Measurements from ENCODE around the gene RHOH.

The RHOH gene

DNA sequence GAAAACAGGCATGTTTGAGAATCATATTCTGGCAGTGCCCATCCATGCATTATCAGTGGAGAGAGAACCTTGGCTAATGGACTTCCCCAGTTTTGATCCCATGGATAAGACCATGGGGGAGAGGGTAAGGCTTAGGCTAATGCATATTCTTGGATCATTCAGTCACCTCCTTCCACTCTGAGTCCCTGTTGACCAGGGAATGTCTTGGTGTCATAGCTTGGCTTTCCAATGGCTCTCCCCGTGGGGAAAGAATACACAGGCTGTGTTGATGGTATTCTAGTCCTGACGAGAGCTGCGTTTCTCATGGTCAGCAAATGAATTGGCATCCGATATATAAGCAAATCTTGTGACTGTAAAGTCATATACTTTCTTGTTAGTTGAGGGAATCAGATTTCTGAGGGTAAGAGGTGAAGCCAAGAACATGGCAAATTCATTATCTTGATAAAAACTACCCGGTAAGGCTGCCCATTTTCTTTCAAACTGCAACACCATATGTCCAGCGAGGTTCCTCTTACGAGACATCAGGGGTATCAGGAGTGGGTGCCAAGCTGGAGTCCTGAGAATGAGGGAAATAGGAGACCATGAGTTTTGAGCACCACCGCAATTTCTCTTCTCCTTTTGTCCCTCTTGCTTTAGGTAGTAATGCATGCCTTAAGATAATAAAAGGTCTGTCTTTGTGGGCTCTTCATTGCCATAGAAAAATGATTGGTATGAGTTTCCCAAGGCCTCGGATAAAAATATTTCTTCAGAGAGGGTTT, 18.0 kb downstream of the RHOH start:
- H3K9ac ChIP-seq (ENCODE audit: low read length in 5 of 5) = no peak overlapping the region

DNA sequence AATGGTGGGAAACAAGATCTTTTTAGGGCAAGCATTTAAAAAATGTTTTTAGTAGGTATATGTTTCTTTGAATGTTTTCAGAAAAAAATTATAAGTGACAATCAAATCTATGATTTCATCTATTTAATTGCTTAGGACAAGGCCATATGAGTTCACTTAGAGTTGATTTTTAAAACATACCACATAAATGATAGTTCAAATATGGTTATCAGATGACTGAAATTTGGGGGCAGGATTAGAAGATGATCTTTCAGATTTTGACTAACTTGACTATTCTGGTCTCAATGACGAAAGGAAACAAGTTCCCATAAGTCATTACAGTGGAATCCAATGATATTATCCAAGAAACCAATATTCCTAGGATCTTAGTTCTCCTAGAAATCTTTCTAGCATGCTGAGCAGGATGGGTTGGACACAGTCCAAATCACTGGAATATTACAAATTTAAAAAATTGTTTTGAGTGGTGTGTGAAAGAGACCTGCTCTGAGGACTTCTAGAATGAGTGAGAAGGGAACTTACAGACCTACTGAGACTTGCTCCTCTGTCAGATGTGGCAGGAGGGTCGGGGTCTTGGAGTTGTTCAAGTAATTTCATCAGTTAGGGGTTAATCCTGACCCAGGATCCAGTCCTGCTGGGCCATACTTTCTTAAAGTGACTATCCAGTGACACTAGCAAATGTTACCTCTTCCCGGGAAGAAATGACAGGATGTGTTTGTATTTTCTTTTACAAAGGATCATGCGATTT, 20.0 kb downstream of the RHOH start:
- no peaks in the 10 kb centered on the region for H3K36me3 ChIP-seq (ENCODE audit: control insufficient read depth in 5 of 5, insufficient read depth in 5 of 5, low read length in 5 of 5)
- H3K4me3 ChIP-seq (ENCODE audit: low read depth in 1 of 5, low read length in 5 of 5) = no peak overlapping the region
- H3K27me3 ChIP-seq (ENCODE audit: control insufficient read depth in 5 of 5, insufficient read depth in 4 of 5, low read length in 5 of 5) = no peaks in the 10 kb centered on the region
- no peaks in the 10 kb centered on the region for H3K4me1 ChIP-seq (ENCODE audit: control insufficient read depth in 5 of 5, insufficient read depth in 5 of 5, low read length in 5 of 5)
- no peak overlapping the region for H3K27ac ChIP-seq (ENCODE audit: low read depth, low read length)
- no peak overlapping the region for H3K9ac ChIP-seq (ENCODE audit: low read length in 5 of 5)
- H3K9me3 ChIP-seq (ENCODE audit: control insufficient read depth in 5 of 5, low read length in 5 of 5) = peaks cover 0 to under 1% (median 0%) of the 10 kb centered on the region in 5 donors

More for the DNA sequence above, 18.0 kb downstream of the RHOH start:
- no peak overlapping the region for H3K4me3 ChIP-seq (ENCODE audit: low read depth in 1 of 5, low read length in 5 of 5)
- no peaks in the 10 kb centered on the region for H3K27me3 ChIP-seq (ENCODE audit: control insufficient read depth in 5 of 5, insufficient read depth in 4 of 5, low read length in 5 of 5)
- no peaks in the 10 kb centered on the region for H3K9me3 ChIP-seq (ENCODE audit: control insufficient read depth in 5 of 5, low read length in 5 of 5)
- H3K27ac ChIP-seq (ENCODE audit: low read depth, low read length) = no peak overlapping the region
- H3K36me3 ChIP-seq (ENCODE audit: control insufficient read depth in 5 of 5, insufficient read depth in 5 of 5, low read length in 5 of 5) = no peaks in the 10 kb centered on the region
- no peaks in the 10 kb centered on the region for H3K4me1 ChIP-seq (ENCODE audit: control insufficient read depth in 5 of 5, insufficient read depth in 5 of 5, low read length in 5 of 5)

DNA sequence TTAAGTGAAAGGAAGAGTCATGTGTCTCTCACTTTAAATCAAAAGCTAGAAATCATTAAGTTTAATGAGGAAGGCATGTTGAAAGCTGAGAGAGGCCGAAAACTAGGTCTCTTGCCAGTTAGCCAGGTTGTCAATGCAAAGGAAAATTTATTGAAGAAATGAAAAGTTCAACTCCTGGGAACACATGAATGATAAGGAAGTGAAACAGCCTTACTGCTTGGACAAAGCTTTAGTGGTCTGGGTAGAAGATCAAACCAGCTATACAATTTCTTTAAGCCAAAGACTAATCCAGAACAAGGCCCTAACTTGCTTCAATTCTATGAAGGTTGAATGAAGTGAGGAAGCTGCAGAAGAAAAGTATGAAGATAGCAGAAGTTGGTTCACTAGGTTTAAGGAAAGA, 24.9 kb downstream of the RHOH start:
- Histone ChIP-seq H3K9me3 (ENCODE audit: control insufficient read depth in 5 of 5, low read length in 5 of 5) (peaks cover 0 to 6% (median 3%) of the 10 kb centered on the region in 5 donors), H3K27ac (ENCODE audit: low read depth, low read length) (no peak overlapping the region), H3K4me3 (ENCODE audit: low read depth in 1 of 5, low read length in 5 of 5) (no peak overlapping the region), H3K36me3 (ENCODE audit: control insufficient read depth in 5 of 5, insufficient read depth in 5 of 5, low read length in 5 of 5) (no peaks in the 10 kb centered on the region), H3K4me1 (ENCODE audit: control insufficient read depth in 5 of 5, insufficient read depth in 5 of 5, low read length in 5 of 5) (no peaks in the 10 kb centered on the region), H3K27me3 (ENCODE audit: control insufficient read depth in 5 of 5, insufficient read depth in 4 of 5, low read length in 5 of 5) (no peaks in the 10 kb centered on the region), H3K9ac (ENCODE audit: low read length in 5 of 5) (no peak overlapping the region)

DNA sequence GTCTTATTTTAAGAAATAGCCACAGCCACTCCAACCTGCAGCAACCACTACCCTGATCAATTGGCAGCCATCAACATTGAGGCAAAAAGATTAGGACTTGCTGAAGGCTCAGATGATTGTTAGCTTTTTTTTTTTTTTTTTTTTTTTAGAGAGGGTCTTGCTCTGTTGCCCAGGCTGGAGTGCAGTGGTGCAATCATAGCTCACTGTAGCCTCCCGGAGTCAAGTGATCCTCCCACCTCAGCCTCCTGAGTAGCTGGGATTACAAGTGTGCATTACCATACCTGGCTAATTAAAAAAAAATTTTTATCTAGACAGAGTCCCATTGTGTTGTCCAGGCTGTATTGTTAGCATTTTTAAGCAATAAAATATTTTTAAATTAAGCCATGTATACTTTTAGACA, 26.5 kb downstream of the RHOH start:
- Histone ChIP-seq H3K4me3 (ENCODE audit: low read depth in 1 of 5, low read length in 5 of 5) (no peak overlapping the region), H3K36me3 (ENCODE audit: control insufficient read depth in 5 of 5, insufficient read depth in 5 of 5, low read length in 5 of 5) (no peaks in the 10 kb centered on the region), H3K27me3 (ENCODE audit: control insufficient read depth in 5 of 5, insufficient read depth in 4 of 5, low read length in 5 of 5) (no peaks in the 10 kb centered on the region), H3K9ac (ENCODE audit: low read length in 5 of 5) (no peak overlapping the region), H3K4me1 (ENCODE audit: control insufficient read depth in 5 of 5, insufficient read depth in 5 of 5, low read length in 5 of 5) (no peaks in the 10 kb centered on the region), H3K27ac (ENCODE audit: low read depth, low read length) (no peak overlapping the region), H3K9me3 (ENCODE audit: control insufficient read depth in 5 of 5, low read length in 5 of 5) (peaks cover 0 to 6% (median 3%) of the 10 kb centered on the region in 5 donors)

DNA sequence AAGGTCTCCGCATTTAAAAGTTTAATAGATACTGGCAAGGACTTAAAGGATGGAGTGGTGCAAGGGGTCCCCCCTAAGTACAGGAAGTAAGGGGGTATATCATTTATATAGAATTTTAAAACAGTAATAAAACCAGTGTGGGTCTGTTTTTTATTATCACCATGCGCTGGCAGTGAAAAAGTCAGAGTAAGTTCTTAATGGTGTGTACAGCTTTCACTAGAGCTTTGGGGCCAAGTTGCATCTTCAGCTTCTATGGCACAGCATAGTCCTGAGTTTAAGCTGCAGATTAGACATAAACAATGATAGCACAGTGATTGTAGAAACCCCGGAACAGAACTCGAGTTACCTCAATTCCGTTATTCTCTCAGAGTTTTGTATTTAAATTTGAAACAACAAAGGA, 27.6 kb downstream of the RHOH start:
- no peaks in the 10 kb centered on the region for H3K4me1 ChIP-seq (ENCODE audit: control insufficient read depth in 5 of 5, insufficient read depth in 5 of 5, low read length in 5 of 5)
- H3K9ac ChIP-seq (ENCODE audit: low read length in 5 of 5) = no peak overlapping the region
- no peak overlapping the region for H3K4me3 ChIP-seq (ENCODE audit: low read depth in 1 of 5, low read length in 5 of 5)
- no peak overlapping the region for H3K27ac ChIP-seq (ENCODE audit: low read depth, low read length)
- H3K9me3 ChIP-seq (ENCODE audit: control insufficient read depth in 5 of 5, low read length in 5 of 5) = peaks cover 0 to 6% (median 3%) of the 10 kb centered on the region in 5 donors
- no peaks in the 10 kb centered on the region for H3K36me3 ChIP-seq (ENCODE audit: control insufficient read depth in 5 of 5, insufficient read depth in 5 of 5, low read length in 5 of 5)
- H3K27me3 ChIP-seq (ENCODE audit: control insufficient read depth in 5 of 5, insufficient read depth in 4 of 5, low read length in 5 of 5) = no peaks in the 10 kb centered on the region

GRCh38 chr4:40225497-40225896, 28.7 kb downstream of the RHOH start:
- H3K4me3 ChIP-seq (ENCODE audit: low read depth in 1 of 5, low read length in 5 of 5) = no peak overlapping the region
- H3K27ac ChIP-seq (ENCODE audit: low read depth, low read length) = no peak overlapping the region
- no peaks in the 10 kb centered on the region for H3K27me3 ChIP-seq (ENCODE audit: control insufficient read depth in 5 of 5, insufficient read depth in 4 of 5, low read length in 5 of 5)
- peaks cover 0 to 6% (median 3%) of the 10 kb centered on the region in 5 donors for H3K9me3 ChIP-seq (ENCODE audit: control insufficient read depth in 5 of 5, low read length in 5 of 5)
- H3K4me1 ChIP-seq (ENCODE audit: control insufficient read depth in 5 of 5, insufficient read depth in 5 of 5, low read length in 5 of 5) = no peaks in the 10 kb centered on the region
- H3K9ac ChIP-seq (ENCODE audit: low read length in 5 of 5) = no peak overlapping the region
- H3K36me3 ChIP-seq (ENCODE audit: control insufficient read depth in 5 of 5, insufficient read depth in 5 of 5, low read length in 5 of 5) = no peaks in the 10 kb centered on the region

DNA sequence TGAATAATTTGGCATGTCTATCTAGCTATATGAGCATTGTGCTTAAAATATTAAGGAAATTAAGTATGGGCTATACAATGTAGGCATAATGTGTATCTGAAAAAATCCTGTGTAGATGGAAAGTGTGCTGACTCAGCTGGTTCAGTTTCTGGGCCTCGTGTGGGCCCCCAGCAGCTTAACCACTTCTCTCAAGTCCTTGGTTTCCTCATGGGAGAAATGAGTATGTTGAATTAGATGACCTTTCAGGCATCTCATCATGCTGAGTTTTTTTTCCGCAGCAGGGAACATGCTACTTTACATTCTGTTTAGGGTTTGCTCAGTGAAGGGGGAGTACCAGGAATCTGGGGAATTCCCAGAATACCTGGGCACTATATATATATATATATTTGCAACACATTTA, 30.5 kb downstream of the RHOH start:
- Histone ChIP-seq H3K27ac (ENCODE audit: low read depth, low read length) (no peak overlapping the region), H3K9me3 (ENCODE audit: control insufficient read depth in 5 of 5, low read length in 5 of 5) (peaks cover 0 to 3% (median under 1%) of the 10 kb centered on the region in 5 donors)

DNA sequence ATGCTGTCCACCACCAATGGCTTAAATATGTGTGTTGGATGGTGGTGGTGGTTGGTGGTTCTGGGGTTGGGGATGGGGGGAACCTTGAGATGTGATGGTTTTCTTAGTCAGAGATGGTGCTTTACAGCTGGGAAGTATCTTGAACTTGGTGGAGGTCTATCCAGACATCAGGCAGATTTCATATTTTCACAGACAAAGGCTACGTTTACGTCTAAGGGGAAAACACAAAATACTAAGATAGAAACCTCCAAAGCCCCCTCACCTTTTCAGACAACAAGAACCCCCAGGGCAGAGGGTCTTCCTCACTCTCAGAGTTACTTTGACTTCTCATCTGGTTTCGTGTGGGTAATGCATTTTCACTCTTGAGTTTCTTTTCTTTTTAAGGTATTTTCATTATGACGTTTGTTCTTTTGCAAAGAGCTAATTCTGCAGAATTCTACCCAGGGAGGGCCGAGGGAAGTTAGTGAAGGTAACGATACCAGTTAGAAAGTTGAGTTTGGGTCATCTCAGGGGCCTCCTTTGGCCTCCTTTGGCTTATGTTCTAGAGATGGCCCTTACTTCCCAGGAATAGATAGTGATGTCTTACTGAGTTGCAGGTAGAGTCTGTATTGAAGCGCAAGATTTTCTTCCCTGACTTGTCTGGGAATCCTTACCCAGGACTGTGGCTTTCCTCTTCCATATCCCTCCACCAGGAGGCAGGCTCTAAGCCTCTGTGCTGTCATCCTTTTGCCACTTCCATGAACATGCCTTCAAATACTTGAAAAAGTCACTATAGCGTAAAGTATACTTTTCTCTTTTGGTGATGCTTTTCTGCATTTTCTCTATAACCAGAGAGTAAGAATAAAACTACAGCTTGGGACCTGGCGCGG, 31.9 kb downstream of the RHOH start:
- H3K36me3 ChIP-seq (ENCODE audit: control insufficient read depth in 5 of 5, insufficient read depth in 5 of 5, low read length in 5 of 5) = no peaks in the 10 kb centered on the region
- H3K9me3 ChIP-seq (ENCODE audit: control insufficient read depth in 5 of 5, low read length in 5 of 5) = no peaks in the 10 kb centered on the region
- no peak overlapping the region for H3K4me3 ChIP-seq (ENCODE audit: low read depth in 1 of 5, low read length in 5 of 5)
- no peaks in the 10 kb centered on the region for H3K27me3 ChIP-seq (ENCODE audit: control insufficient read depth in 5 of 5, insufficient read depth in 4 of 5, low read length in 5 of 5)
- H3K9ac ChIP-seq (ENCODE audit: low read length in 5 of 5) = no peak overlapping the region
- H3K27ac ChIP-seq (ENCODE audit: low read depth, low read length) = no peak overlapping the region
- no peaks in the 10 kb centered on the region for H3K4me1 ChIP-seq (ENCODE audit: control insufficient read depth in 5 of 5, insufficient read depth in 5 of 5, low read length in 5 of 5)

More for the DNA sequence above, 30.5 kb downstream of the RHOH start:
- H3K4me3 ChIP-seq (ENCODE audit: low read depth in 1 of 5, low read length in 5 of 5) = no peak overlapping the region
- no peaks in the 10 kb centered on the region for H3K4me1 ChIP-seq (ENCODE audit: control insufficient read depth in 5 of 5, insufficient read depth in 5 of 5, low read length in 5 of 5)
- H3K36me3 ChIP-seq (ENCODE audit: control insufficient read depth in 5 of 5, insufficient read depth in 5 of 5, low read length in 5 of 5) = no peaks in the 10 kb centered on the region
- no peaks in the 10 kb centered on the region for H3K27me3 ChIP-seq (ENCODE audit: control insufficient read depth in 5 of 5, insufficient read depth in 4 of 5, low read length in 5 of 5)
- no peak overlapping the region for H3K9ac ChIP-seq (ENCODE audit: low read length in 5 of 5)

- no peak overlapping the region for H3K27ac ChIP-seq (ENCODE audit: low read depth, low read length)
- no peak overlapping the region for H3K4me3 ChIP-seq (ENCODE audit: low read depth in 1 of 5, low read length in 5 of 5)
- H3K9ac ChIP-seq (ENCODE audit: low read length in 5 of 5) = no peak overlapping the region
- H3K9me3 ChIP-seq (ENCODE audit: control insufficient read depth in 5 of 5, low read length in 5 of 5) = no peaks in the 10 kb centered on the region
- H3K27me3 ChIP-seq (ENCODE audit: control insufficient read depth in 5 of 5, insufficient read depth in 4 of 5, low read length in 5 of 5) = no peaks in the 10 kb centered on the region
- no peaks in the 10 kb centered on the region for H3K36me3 ChIP-seq (ENCODE audit: control insufficient read depth in 5 of 5, insufficient read depth in 5 of 5, low read length in 5 of 5)
- no peaks in the 10 kb centered on the region for H3K4me1 ChIP-seq (ENCODE audit: control insufficient read depth in 5 of 5, insufficient read depth in 5 of 5, low read length in 5 of 5)
Observed at GRCh38 chr4:40231316-40231863, 34.6 kb downstream of the RHOH start.
